A549 (cell line): ENCODE results near the gene ADAMTS10. TPM values are rescaled to one million over a fixed set of nuclear protein-coding genes. Genes with fewer than 3 reads are reported as not detected.

Experiments used
- ATAC-seq, 2 experiments: fragments of 200-7000 bp in 1 of 2; fragments of >200 bp in 1 of 2; cut with Nextera tagmentation in 1 of 2; cut with Tn5 transposase in 1 of 2; 3 replicates each; pipeline versions ENCODE4 v1.8.0 to v1.9.1; 2018 to 2020; ENCODE audit warnings: mild to moderate bottlenecking in 1 of 2, moderate library complexity in 1 of 2
- CTCF ChIA-PET: fragments of 300-600 bp; sonication (Branson Sonifier 250); formaldehyde crosslinking; extraction: SDS; loops from one replicate; lab custom pipeline; 2021; ENCODE audit warnings: antibody characterized with exemption, inconsistent platforms; lab: Yijun Ruan, JAX
- POLR2A ChIA-PET: fragments of 350-600 bp; formaldehyde crosslinking; extraction: SDS; loops from one replicate; lab custom pipeline; 2021; ENCODE audit warnings: antibody characterized with exemption, inconsistent platforms; lab: Yijun Ruan, JAX
- DNase-seq, 2 experiments: peaks; one replicate each; pipeline versions ENCODE4 v3.0.0 to v3.0.0-alpha.2; 2011 to 2016; ENCODE audit warnings: low read depth in 1 of 2, low spot score in 1 of 2
- FAIRE-seq: peaks from 2 replicates; lab custom pipeline; 2011; peaks lifted over from hg19 to GRCh38; lab: Jason Lieb, UNC
- H3K27ac ChIP-seq, 2 experiments: fragments of >200 bp; sonication (Bioruptor Twin); formaldehyde crosslinking; 3 replicates each; pipeline ENCODE4 v1.5.1; 2016 to 2017
- H3K4me1 ChIP-seq: fragments of >200 bp; sonication (Bioruptor Twin); formaldehyde crosslinking; 3 replicates; pipeline ENCODE4 v1.6.1; 2016
- H3K4me2 ChIP-seq: fragments of >200 bp; sonication (Bioruptor Twin); formaldehyde crosslinking; 3 replicates; pipeline ENCODE4 v1.6.1; 2016
- H3K4me3 ChIP-seq: fragments of >200 bp; sonication (Bioruptor Twin); formaldehyde crosslinking; 3 replicates; pipeline ENCODE4 v1.5.1; 2016
- H3K9me3 ChIP-seq: fragments of >200 bp; sonication (Bioruptor Twin); formaldehyde crosslinking; 3 replicates; pipeline ENCODE4 v1.6.1; 2016
- BCL3 ChIP-seq: fragments of >200 bp; sonication (Bioruptor Twin); formaldehyde crosslinking; IDR thresholded peaks from 3 replicates; pipeline ENCODE4 v1.6.1; 2016
- CBX8 ChIP-seq: fragments of 200-600 bp; sonication (generic); IDR thresholded peaks from 2 replicates; pipeline ENCODE4 v1.6.1; 2016
- CHD2 ChIP-seq: fragments of 150-350 bp; IDR thresholded peaks from 2 replicates; pipeline ENCODE4 v1.6.1; 2014; ENCODE audit warnings: low read length; ENCODE audit not compliant: partially characterized antibody
- CTCF ChIP-seq: fragments of >200 bp; sonication (Bioruptor Twin); formaldehyde crosslinking; IDR thresholded peaks from 3 replicates; pipeline ENCODE4 v1.5.1; 2016
- ESRRA ChIP-seq: fragments of 150-350 bp; IDR thresholded peaks from 2 replicates; pipeline ENCODE4 v1.6.1; 2014; ENCODE audit warnings: mild to moderate bottlenecking, low read length, borderline replicate concordance
- FOSB ChIP-seq: fragments of 250-450 bp; sonication (Bioruptor Pico); IDR thresholded peaks from 2 replicates; pipeline ENCODE4 v1.5.0; 2020; ENCODE audit warnings: mild to moderate bottlenecking, moderate library complexity
- FOXS1 ChIP-seq: fragments of 250-450 bp; sonication (Bioruptor Pico); IDR thresholded peaks from 2 replicates; pipeline ENCODE4 v1.5.0; 2020; ENCODE audit warnings: mild to moderate bottlenecking, moderate library complexity
- GATA3 ChIP-seq: IDR thresholded peaks from 2 replicates; pipeline ENCODE4 v1.6.1; 2012; ENCODE audit warnings: borderline replicate concordance
- HEYL ChIP-seq: fragments of 250-450 bp; sonication (Bioruptor Pico); IDR thresholded peaks from 2 replicates; pipeline ENCODE4 v1.8.0; 2021; ENCODE audit warnings: mild to moderate bottlenecking, moderate library complexity
- JUN ChIP-seq, 2 experiments: fragments of >200 bp; sonication (Bioruptor Twin); formaldehyde crosslinking; IDR thresholded peaks; 2 replicates in 1 of 2; 3 replicates in 1 of 2; pipeline ENCODE4 v1.6.1; 2016 to 2017
- JUNB ChIP-seq: fragments of >200 bp; sonication (Bioruptor Twin); formaldehyde crosslinking; IDR thresholded peaks from 2 replicates; pipeline ENCODE4 v1.6.1; 2016
- NPAS2 ChIP-seq: fragments of 250-450 bp; sonication (Bioruptor Pico); IDR thresholded peaks from 2 replicates; pipeline ENCODE4 v1.8.0; 2022; ENCODE audit warnings: mild to moderate bottlenecking, moderate library complexity, borderline replicate concordance
- NR3C1 ChIP-seq: fragments of >200 bp; sonication (Bioruptor Twin); formaldehyde crosslinking; IDR thresholded peaks from 3 replicates; pipeline ENCODE4 v1.6.1; 2017
- PBX3 ChIP-seq: IDR thresholded peaks from 2 replicates; pipeline ENCODE4 v1.6.1; 2012
- POLR2A ChIP-seq: IDR thresholded peaks from 2 replicates; pipeline ENCODE4 v1.6.1; 2012; ENCODE audit warnings: mild to moderate bottlenecking, low read length
- RAD21 ChIP-seq, 2 experiments: fragments of >200 bp in 1 of 2; sonication (Bioruptor Twin) in 1 of 2; formaldehyde crosslinking in 1 of 2; IDR thresholded peaks in 1 of 2; conservative IDR thresholded peaks in 1 of 2; 2 replicates in 1 of 2; 3 replicates in 1 of 2; pipeline ENCODE4 v1.6.1; 2012 to 2018; ENCODE audit warnings: inconsistent platforms in 1 of 2
- RNF2 ChIP-seq: fragments of 200-600 bp; sonication (generic); IDR thresholded peaks from 2 replicates; pipeline ENCODE4 v1.6.1; 2016; ENCODE audit warnings: low read depth, mild to moderate bottlenecking, antibody characterized with exemption, moderate library complexity, borderline replicate concordance
- SMC3 ChIP-seq: fragments of >200 bp; sonication (Bioruptor Twin); formaldehyde crosslinking; IDR thresholded peaks from 3 replicates; pipeline ENCODE4 v1.6.1; 2018; ENCODE audit warnings: inconsistent platforms
- TFCP2L1 ChIP-seq: fragments of 250-450 bp; sonication (Bioruptor Pico); IDR thresholded peaks from 2 replicates; pipeline ENCODE4 v1.5.0; 2021; ENCODE audit warnings: mild to moderate bottlenecking
- TP53 ChIP-seq: fragments of 250-450 bp; sonication (Bioruptor Pico); IDR thresholded peaks from 2 replicates; pipeline ENCODE4 v1.5.0; 2021; ENCODE audit warnings: mild to moderate bottlenecking, moderate library complexity
- USF2 ChIP-seq: fragments of 450-650 bp; IDR thresholded peaks from 2 replicates; pipeline ENCODE4 v1.6.1; 2014; ENCODE audit warnings: antibody characterized with exemption
- ZC3H11A ChIP-seq: fragments of 450-650 bp; IDR thresholded peaks from 2 replicates; pipeline ENCODE4 v1.6.1; 2014; ENCODE audit warnings: antibody characterized with exemption, mild to moderate bottlenecking
- ZSCAN20 ChIP-seq: fragments of 250-450 bp; sonication (Bioruptor Pico); IDR thresholded peaks from 2 replicates; pipeline ENCODE4 v1.8.0; 2022; ENCODE audit warnings: mild to moderate bottlenecking, moderate library complexity
- WGBS: methylation state at CpG from one replicate; pipeline ENCODE4 v1.1.6; 2017; ENCODE audit errors: missing lambda C conversion rate; 5-methylcytosine and 5-hydroxymethylcytosine counted together
- polyA plus RNA-seq, 4 experiments: library from polyadenylated mRNA; depleted of rRNA in 3 of 4; stranded (reverse); fragments of >200 nt; fragmentation: RNase III in 1 of 4; extraction: RNeasy Plus Mini Kit Qiagen cat#74134 plus additional on column Dnase treatment in 1 of 4; gene quantifications; 2 replicates in 3 of 4; 3 replicates in 1 of 4; pipeline ENCODE4 v1.2.3, GENCODE V29; 2011 to 2017
- TF ChIP-seq, protein P1 (sequence below): fragments of 150-350 bp; IDR thresholded peaks from 2 replicates; pipeline ENCODE4 v1.6.1; 2014; ENCODE audit warnings: low read depth, mild to moderate bottlenecking, low read length
- TF ChIP-seq, protein P2 (sequence below): fragments of 250-450 bp; sonication (Bioruptor Pico); IDR thresholded peaks from 2 replicates; pipeline ENCODE4 v1.5.0; 2020; ENCODE audit warnings: low read depth, mild to moderate bottlenecking, moderate library complexity

Gene ADAMTS10
- polyA plus RNA-seq, 2 of the 4 experiments (the other 2 are of a cell fraction) = 26.7 to 49.3 TPM

DNA sequence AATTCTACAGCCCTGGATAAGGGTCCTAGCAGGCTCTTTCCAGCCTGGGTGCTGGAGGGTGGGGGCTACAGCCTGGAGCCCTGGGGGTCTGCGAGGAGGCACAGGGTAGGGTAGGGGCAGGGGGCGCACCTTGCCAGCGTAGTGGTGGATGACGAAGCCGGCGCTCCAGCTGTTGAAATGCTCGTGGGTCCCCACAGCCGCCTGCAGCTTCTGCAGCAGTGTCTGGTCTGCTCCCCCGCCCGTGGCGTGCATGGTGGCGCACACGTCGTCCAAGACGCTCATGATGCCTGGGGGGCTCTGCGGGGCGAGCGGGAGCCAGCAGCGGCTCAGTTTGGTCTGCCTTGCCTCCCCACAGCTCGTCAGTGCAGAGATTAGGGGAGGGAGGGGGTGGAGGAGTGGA is 66.3 kb downstream of the ADAMTS10 start:
- Histone ChIP-seq H3K4me3 (no peak overlapping the region), H3K9me3 (no peaks in the 10 kb centered on the region), H3K27ac (no peak overlapping the region), H3K4me2 (no peak overlapping the region), H3K4me1 (no peaks in the 10 kb centered on the region)
- CTCF ChIA-PET = no interaction called here
- WGBS = 94% methylated on average over 8 of the region's 20 CpGs
- POLR2A ChIA-PET = no interaction called here
- ATAC-seq = no peak
- DNase-seq = no peak
- TF ChIP-seq CBX8 = no peak
- TF ChIP-seq TP53 = no peak
- TF ChIP-seq RAD21 (conservative IDR thresholded peaks at IDR 0.05 in 1 of 2, IDR thresholded peaks at IDR 0.05 in 1 of 2) = no peak
- no peak for TF ChIP-seq CHD2
- no peak for TF ChIP-seq ZSCAN20
- no peak for TF ChIP-seq TFCP2L1 (CRISPR knock-in tag)
- TF ChIP-seq FOSB = no peak
- TF ChIP-seq, protein P1, sequence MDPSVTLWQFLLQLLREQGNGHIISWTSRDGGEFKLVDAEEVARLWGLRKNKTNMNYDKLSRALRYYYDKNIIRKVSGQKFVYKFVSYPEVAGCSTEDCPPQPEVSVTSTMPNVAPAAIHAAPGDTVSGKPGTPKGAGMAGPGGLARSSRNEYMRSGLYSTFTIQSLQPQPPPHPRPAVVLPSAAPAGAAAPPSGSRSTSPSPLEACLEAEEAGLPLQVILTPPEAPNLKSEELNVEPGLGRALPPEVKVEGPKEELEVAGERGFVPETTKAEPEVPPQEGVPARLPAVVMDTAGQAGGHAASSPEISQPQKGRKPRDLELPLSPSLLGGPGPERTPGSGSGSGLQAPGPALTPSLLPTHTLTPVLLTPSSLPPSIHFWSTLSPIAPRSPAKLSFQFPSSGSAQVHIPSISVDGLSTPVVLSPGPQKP = no peak
- no peak for TF ChIP-seq JUN (IDR thresholded peaks at IDR 0.05)
- no peak for TF ChIP-seq NPAS2 (CRISPR knock-in tag)
- TF ChIP-seq SMC3 = no peak
- no peak for TF ChIP-seq ZC3H11A
- TF ChIP-seq NR3C1 = no peak
- TF ChIP-seq FOXS1 (CRISPR knock-in tag) = no peak
- FAIRE-seq = no peak

DNA sequence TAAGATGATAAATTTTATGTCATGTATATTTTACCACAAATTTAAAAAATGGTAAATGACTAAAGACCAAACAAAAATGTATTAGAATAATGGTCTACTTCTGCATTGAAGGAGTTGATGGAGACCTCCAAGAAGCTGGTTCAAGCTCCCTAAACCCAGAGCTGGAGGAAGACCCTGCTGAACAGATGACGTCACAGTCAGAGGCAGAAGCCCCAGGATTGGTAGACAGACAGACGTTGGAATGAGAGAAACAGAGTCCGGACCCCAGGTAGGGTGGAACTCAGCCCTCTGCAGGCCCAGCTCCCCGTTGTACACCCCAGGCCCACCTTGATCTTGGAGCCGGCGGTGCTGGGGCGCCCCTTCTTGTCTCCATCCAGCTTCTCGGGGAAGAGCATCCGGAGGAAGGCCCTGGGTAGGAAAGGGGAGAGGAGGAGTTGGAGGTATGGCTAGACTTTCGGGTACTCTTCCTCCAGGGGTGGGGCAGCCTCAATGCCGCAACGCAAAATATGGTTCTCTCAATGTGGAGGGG is 70.8 kb downstream of the ADAMTS10 start:
- ChIA-PET CTCF (interaction anchor here (0.9 to 1.4 kb wide), 2 partner anchors 38 to 186 kb away, joined by 4 read pairs; no protein-coding TSS in a partner anchor), POLR2A (no interaction called here)
- no peak overlapping the region for H3K4me2 ChIP-seq
- H3K4me1 ChIP-seq = no peaks in the 10 kb centered on the region
- 92% methylated on average over 12 of the region's 12 CpGs for WGBS
- H3K4me3 ChIP-seq = no peak overlapping the region
- no peaks in the 10 kb centered on the region for H3K9me3 ChIP-seq
- FAIRE-seq (no peak), DNase-seq (no peak), ATAC-seq (no peak)
- no peak overlapping the region for H3K27ac ChIP-seq
- TF ChIP-seq CBX8 (no peak), CHD2 (no peak), PBX3 (no peak), JUN (IDR thresholded peaks at IDR 0.05) (no peak), POLR2A (no peak), JUNB (no peak), ESRRA (no peak), BCL3 (no peak), HEYL (CRISPR knock-in tag) (no peak), GATA3 (no peak), RNF2 (no peak), USF2 (no peak), CTCF (no peak)
- TF ChIP-seq, protein P2, sequence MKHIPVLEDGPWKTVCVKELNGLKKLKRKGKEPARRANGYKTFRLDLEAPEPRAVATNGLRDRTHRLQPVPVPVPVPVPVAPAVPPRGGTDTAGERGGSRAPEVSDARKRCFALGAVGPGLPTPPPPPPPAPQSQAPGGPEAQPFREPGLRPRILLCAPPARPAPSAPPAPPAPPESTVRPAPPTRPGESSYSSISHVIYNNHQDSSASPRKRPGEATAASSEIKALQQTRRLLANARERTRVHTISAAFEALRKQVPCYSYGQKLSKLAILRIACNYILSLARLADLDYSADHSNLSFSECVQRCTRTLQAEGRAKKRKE = no peak
